Activated CD8-positive, alpha-beta T cell treated with anti-CD3 and anti-CD28 coated beads for 36 hours (primary cell): ENCODE results near the gene RP9. TPM values are rescaled to one million over a fixed set of nuclear protein-coding genes. Genes with fewer than 3 reads are reported as not detected.

Source experiments
- ATAC-seq: fragments of 200-7000 bp; cut with Tn5 transposase; one replicate; pipeline ENCODE4 v1.10.0; 2021; ENCODE audit warnings: mild to moderate bottlenecking, moderate library complexity
- CTCF ChIA-PET: fragments of 350-600 bp; sonication (Branson Sonifier 250); formaldehyde crosslinking; loops from one replicate; lab custom pipeline; 2021; ENCODE audit warnings: antibody characterized with exemption; lab: Charles Lee
- POLR2A ChIA-PET: fragments of 350-600 bp; sonication (Branson Sonifier 250); formaldehyde crosslinking; loops from one replicate; lab custom pipeline; 2021; ENCODE audit warnings: antibody characterized with exemption; lab: Charles Lee
- DNase-seq: peaks from one replicate; pipeline ENCODE4 v3.0.0-alpha.2; 2020
- H3K27ac Mint-ChIP-seq: one replicate; pipeline ENCODE4 v1.8.0; 2021; ENCODE audit warnings: mild to moderate bottlenecking, mixed read lengths
- H3K27me3 Mint-ChIP-seq: one replicate; pipeline ENCODE4 v1.8.0; 2021; ENCODE audit warnings: mixed read lengths
- H3K36me3 Mint-ChIP-seq: one replicate; pipeline ENCODE4 v1.8.0; 2021; ENCODE audit warnings: low read depth, mixed read lengths
- H3K4me1 Mint-ChIP-seq: one replicate; pipeline ENCODE4 v1.8.0; 2021; ENCODE audit warnings: low read depth, mixed read lengths
- H3K4me3 Mint-ChIP-seq: one replicate; pipeline ENCODE4 v1.8.0; 2021; ENCODE audit warnings: mild to moderate bottlenecking, moderate library complexity, mixed read lengths
- H3K9me3 Mint-ChIP-seq: one replicate; pipeline ENCODE4 v1.8.0; 2021; ENCODE audit warnings: mixed read lengths
- intact Hi-C: fragments of 100-400 bp; cut with micrococcal nuclease; formaldehyde crosslinking; loops from one replicate; pipeline ENCODE4 v1.10.0; 2022
- total RNA-seq, 2 experiments: library from RNA; stranded (reverse); gene quantifications; one replicate each; pipeline ENCODE4 v1.2.3, GENCODE V29; 2021
- TF ChIP-seq, protein P1 (sequence below): fragments of 200-600 bp; IDR thresholded peaks from one replicate; pipeline ENCODE4 v1.8.0; 2022; ENCODE audit warnings: antibody characterized with exemption, mild to moderate bottlenecking

The RP9 gene
- total RNA-seq, 2 experiments from 2014 or later, result 14.2 to 15.4 TPM

DNA sequence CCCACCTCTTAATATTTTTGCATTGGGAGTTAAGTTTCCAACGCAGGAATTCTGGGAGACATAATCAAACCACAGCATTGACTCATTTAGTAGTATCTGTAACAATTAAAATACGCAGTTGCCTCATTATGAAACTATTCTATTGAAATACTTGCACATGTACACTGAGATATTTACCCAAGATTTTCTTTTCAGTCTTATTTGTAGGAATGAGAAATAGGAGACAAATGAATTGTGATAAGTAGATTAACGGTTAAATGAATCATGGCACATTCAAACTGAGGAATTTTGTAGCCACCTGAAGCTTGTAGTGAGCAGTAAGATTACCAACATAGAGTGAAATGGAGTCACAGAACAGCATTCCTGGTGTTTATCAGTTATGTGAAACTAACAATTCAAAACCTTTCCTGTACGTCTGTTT, 18.1 kb downstream of the RP9 start:
- H3K4me1 Mint-ChIP-seq, result no peaks in the 10 kb centered on the region
- no peaks in the 10 kb centered on the region for H3K9me3 Mint-ChIP-seq
- DNase-seq (no peak), ATAC-seq (no peak)
- CTCF ChIA-PET, result interaction anchor here (3.1 kb wide), 1 partner anchor 17 kb away, joined by 11 read pairs; the partner anchor contains the start of gene RP9
- POLR2A ChIA-PET, result no interaction called here
- no peak overlapping the region for H3K27ac Mint-ChIP-seq
- peaks cover 1% of the 10 kb centered on the region for H3K27me3 Mint-ChIP-seq
- H3K36me3 Mint-ChIP-seq, result peaks cover 6% of the 10 kb centered on the region
- intact Hi-C loops, result no loop called here
- TF ChIP-seq, protein P1, sequence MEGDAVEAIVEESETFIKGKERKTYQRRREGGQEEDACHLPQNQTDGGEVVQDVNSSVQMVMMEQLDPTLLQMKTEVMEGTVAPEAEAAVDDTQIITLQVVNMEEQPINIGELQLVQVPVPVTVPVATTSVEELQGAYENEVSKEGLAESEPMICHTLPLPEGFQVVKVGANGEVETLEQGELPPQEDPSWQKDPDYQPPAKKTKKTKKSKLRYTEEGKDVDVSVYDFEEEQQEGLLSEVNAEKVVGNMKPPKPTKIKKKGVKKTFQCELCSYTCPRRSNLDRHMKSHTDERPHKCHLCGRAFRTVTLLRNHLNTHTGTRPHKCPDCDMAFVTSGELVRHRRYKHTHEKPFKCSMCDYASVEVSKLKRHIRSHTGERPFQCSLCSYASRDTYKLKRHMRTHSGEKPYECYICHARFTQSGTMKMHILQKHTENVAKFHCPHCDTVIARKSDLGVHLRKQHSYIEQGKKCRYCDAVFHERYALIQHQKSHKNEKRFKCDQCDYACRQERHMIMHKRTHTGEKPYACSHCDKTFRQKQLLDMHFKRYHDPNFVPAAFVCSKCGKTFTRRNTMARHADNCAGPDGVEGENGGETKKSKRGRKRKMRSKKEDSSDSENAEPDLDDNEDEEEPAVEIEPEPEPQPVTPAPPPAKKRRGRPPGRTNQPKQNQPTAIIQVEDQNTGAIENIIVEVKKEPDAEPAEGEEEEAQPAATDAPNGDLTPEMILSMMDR, result no peak
- no peak overlapping the region for H3K4me3 Mint-ChIP-seq

GRCh38 chr7:33089142-33089541, 20.1 kb downstream of the RP9 start:
- ChIA-PET POLR2A (no interaction called here), CTCF (interaction anchor here (0.7 to 1.2 kb wide), 2 partner anchors 19 to 243 kb away, joined by 3 to 5 read pairs; no protein-coding TSS in a partner anchor)
- no peak overlapping the region for H3K27ac Mint-ChIP-seq
- intact Hi-C loops, result no loop called here
- peaks cover 1% of the 10 kb centered on the region for H3K27me3 Mint-ChIP-seq
- DNase-seq, result no peak
- no peak overlapping the region for H3K4me3 Mint-ChIP-seq
- H3K36me3 Mint-ChIP-seq, result peaks cover 2% of the 10 kb centered on the region
- H3K9me3 Mint-ChIP-seq, result no peaks in the 10 kb centered on the region
- TF ChIP-seq, protein P1, result no peak
- ATAC-seq, result no peak
- H3K4me1 Mint-ChIP-seq, result no peaks in the 10 kb centered on the region

GRCh38 chr7:33087858-33088257, 21.3 kb downstream of the RP9 start:
- DNase-seq, result no peak
- ATAC-seq, result no peak
- no peak overlapping the region for H3K27ac Mint-ChIP-seq
- TF ChIP-seq, protein P1, result no peak
- H3K4me1 Mint-ChIP-seq, result no peaks in the 10 kb centered on the region
- peaks cover 1% of the 10 kb centered on the region for H3K36me3 Mint-ChIP-seq
- ChIA-PET CTCF (interaction anchor here (1.5 kb wide), 1 partner anchor 20 kb away, joined by 3 read pairs; no protein-coding TSS in a partner anchor), POLR2A (no interaction called here)
- no peaks in the 10 kb centered on the region for H3K9me3 Mint-ChIP-seq
- no peak overlapping the region for H3K4me3 Mint-ChIP-seq
- intact Hi-C loops, result no loop called here
- H3K27me3 Mint-ChIP-seq, result peaks cover 3% of the 10 kb centered on the region

DNA sequence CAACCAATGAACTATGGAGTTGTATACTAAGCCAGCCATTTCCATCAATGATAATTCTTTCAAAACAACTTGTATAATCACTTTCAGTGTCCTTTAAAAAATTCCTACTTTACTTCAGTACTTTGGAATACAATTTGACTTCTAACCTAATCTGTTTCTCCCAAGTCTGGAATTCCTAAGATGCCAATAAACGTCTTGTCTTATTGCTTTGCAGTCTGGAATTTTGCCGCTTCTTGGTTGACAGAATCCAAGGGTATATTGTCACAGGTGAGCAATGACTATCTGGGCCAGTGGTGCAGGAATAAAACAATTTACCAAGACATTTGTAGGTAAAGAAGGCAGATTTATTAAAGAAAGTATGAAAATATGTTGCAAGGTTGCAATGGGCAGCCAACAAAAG, 21.8 kb downstream of the RP9 start:
- CTCF ChIA-PET, result interaction anchor here (1.5 kb wide), 1 partner anchor 20 kb away, joined by 3 read pairs; no protein-coding TSS in a partner anchor
- intact Hi-C loops, result no loop called here
- TF ChIP-seq, protein P1, result no peak
- H3K27me3 Mint-ChIP-seq, result peaks cover 3% of the 10 kb centered on the region
- no peaks in the 10 kb centered on the region for H3K9me3 Mint-ChIP-seq
- POLR2A ChIA-PET, result no interaction called here
- no peaks in the 10 kb centered on the region for H3K4me1 Mint-ChIP-seq
- DNase-seq, result no peak
- H3K27ac Mint-ChIP-seq, result no peak overlapping the region
- H3K4me3 Mint-ChIP-seq, result no peak overlapping the region
- ATAC-seq, result no peak
- H3K36me3 Mint-ChIP-seq, result no peaks in the 10 kb centered on the region

GRCh38 chr7:33079763-33080690, 29.2 kb downstream of the RP9 start:
- CTCF ChIA-PET, result no interaction called here
- H3K27me3 Mint-ChIP-seq, result peaks cover 2% of the 10 kb centered on the region
- no peaks in the 10 kb centered on the region for H3K36me3 Mint-ChIP-seq
- H3K4me3 Mint-ChIP-seq, result no peak overlapping the region
- H3K9me3 Mint-ChIP-seq, result no peaks in the 10 kb centered on the region
- peaks cover 12% of the 10 kb centered on the region for H3K4me1 Mint-ChIP-seq
- DNase-seq (no peak), ATAC-seq (no peak)
- no peak overlapping the region for H3K27ac Mint-ChIP-seq
- intact Hi-C loops, result no loop called here
- TF ChIP-seq, protein P1, result no peak
- POLR2A ChIA-PET, result interaction anchor here (0.5 kb wide), 1 partner anchor 1138 kb away, joined by 3 read pairs; no protein-coding TSS in a partner anchor
